HepG2 (cell line): ENCODE results near the gene SELENOI. TPM values are rescaled to one million over a fixed set of nuclear protein-coding genes. Genes with fewer than 3 reads are reported as not detected.
A peak's percentile ranks its signal among the peaks of the same experiment; 100 is the strongest.

Experiments
- ELF3 ChIP-seq: IDR thresholded peaks from 2 replicates; pipeline ENCODE4 v1.6.1; 2016; ENCODE audit warnings: missing genetic modification reagents, missing compliant biosample characterization
- IKZF1 ChIP-seq: fragments of 450-650 bp; IDR thresholded peaks from 2 replicates; pipeline ENCODE4 v1.7.1; 2016
- KAT7 ChIP-seq: IDR thresholded peaks from 2 replicates; pipeline ENCODE4 v1.6.1; 2018; ENCODE audit warnings: borderline replicate concordance, missing compliant biosample characterization
- KDM2A ChIP-seq: sonication (generic); formaldehyde crosslinking; IDR thresholded peaks from 2 replicates; pipeline ENCODE4 v1.4.0; 2020; ENCODE audit warnings: low read depth, missing genetic modification reagents, borderline replicate concordance
- KDM4B ChIP-seq: sonication (generic); formaldehyde crosslinking; IDR thresholded peaks from 2 replicates; pipeline ENCODE4 v1.4.0; 2020; ENCODE audit warnings: missing genetic modification reagents
- KLF11 ChIP-seq: IDR thresholded peaks from 2 replicates; pipeline ENCODE4 v1.6.1; 2016; ENCODE audit warnings: missing compliant biosample characterization
- MXI1 ChIP-seq: IDR thresholded peaks from 3 replicates; pipeline ENCODE4 v1.6.1; 2012; ENCODE audit warnings: low read depth, low read length, inconsistent platforms, borderline replicate concordance
- NFIC ChIP-seq: IDR thresholded peaks from 2 replicates; pipeline ENCODE4 v1.6.1; 2012; ENCODE audit warnings: mild to moderate bottlenecking, low read length, inconsistent platforms
- POLR2G ChIP-seq: fragments of 200-400 bp; formaldehyde crosslinking; IDR thresholded peaks from 2 replicates; pipeline ENCODE4 v1.6.1; 2018; ENCODE audit warnings: mild to moderate bottlenecking, low read depth, low read length, moderate library complexity
- RAD21 ChIP-seq: fragments of 450-650 bp; formaldehyde crosslinking; IDR thresholded peaks from 2 replicates; pipeline ENCODE4 v1.5.0; 2020; ENCODE audit warnings: mild to moderate bottlenecking
- RFXANK ChIP-seq: IDR thresholded peaks from 2 replicates; pipeline ENCODE4 v1.6.1; 2016
- STAG1 ChIP-seq: sonication (generic); formaldehyde crosslinking; IDR thresholded peaks from 2 replicates; pipeline ENCODE4 v1.4.0; 2020; ENCODE audit warnings: missing genetic modification reagents
- TBP ChIP-seq: sonication (generic); formaldehyde crosslinking; IDR thresholded peaks from 2 replicates; pipeline ENCODE4 v1.5.0; 2020; ENCODE audit warnings: missing genetic modification reagents
- YY1 ChIP-seq: IDR thresholded peaks from 2 replicates; pipeline ENCODE4 v1.6.1; 2011; ENCODE audit warnings: low read length, low read depth, moderate library complexity, mild to moderate bottlenecking; ENCODE audit not compliant: insufficient read depth, insufficient replicate concordance
- ZBTB7B ChIP-seq: sonication (generic); formaldehyde crosslinking; IDR thresholded peaks from 2 replicates; pipeline ENCODE4 v1.4.0; 2020; ENCODE audit warnings: missing genetic modification reagents
- ZFP1 ChIP-seq: IDR thresholded peaks from 2 replicates; pipeline ENCODE4 v1.6.1; 2016
- ZFP36L1 ChIP-seq: sonication (generic); formaldehyde crosslinking; IDR thresholded peaks from 2 replicates; pipeline ENCODE4 v1.8.0; 2022; ENCODE audit warnings: mild to moderate bottlenecking, missing genetic modification reagents, moderate library complexity
- ZFP36L2 ChIP-seq: sonication (generic); formaldehyde crosslinking; IDR thresholded peaks from 2 replicates; pipeline ENCODE4 v1.4.0; 2020; ENCODE audit warnings: missing genetic modification reagents
- ZMYM3 ChIP-seq: sonication (generic); formaldehyde crosslinking; IDR thresholded peaks from 2 replicates; pipeline ENCODE4 v1.5.1; 2020; ENCODE audit warnings: mild to moderate bottlenecking, missing genetic modification reagents
- ZNF143 ChIP-seq: sonication (generic); formaldehyde crosslinking; IDR thresholded peaks from 2 replicates; pipeline ENCODE4 v1.4.0; 2020; ENCODE audit warnings: missing genetic modification reagents
- ZNF761 ChIP-seq: sonication (generic); formaldehyde crosslinking; conservative IDR thresholded peaks from 2 replicates; pipeline ENCODE4 v1.4.0; 2020; ENCODE audit warnings: mild to moderate bottlenecking, missing genetic modification reagents
- polyA plus RNA-seq, 8 experiments: library from polyadenylated mRNA; depleted of rRNA in 3 of 8; stranded (reverse) in 7 of 8; unstranded in 1 of 8; fragments of >200 nt; fragmentation: Illumina TruSeq in 4 of 8; extraction: Trizol in 4 of 8; gene quantifications; 2 replicates each; pipeline versions ENCODE4 v1.2.1 to v1.2.3, GENCODE V29; 2011 to 2016; ENCODE audit warnings: low read depth in 4 of 8, missing spikeins in 1 of 8, mixed read lengths in 1 of 8; ENCODE audit not compliant: insufficient read depth in 1 of 8
- total RNA-seq, 5 experiments: library from RNA; depleted of rRNA; stranded (reverse); fragments of >200 nt; fragmentation: Illumina TruSeq; extraction: Trizol; gene quantifications; 2 replicates each; pipeline ENCODE4 v1.2.3, GENCODE V29; 2016; ENCODE audit warnings: low read depth in 1 of 5
- TF ChIP-seq, protein P1 (sequence below): sonication (generic); formaldehyde crosslinking; IDR thresholded peaks from 2 replicates; pipeline ENCODE4 v1.8.1; 2023; ENCODE audit warnings: mild to moderate bottlenecking, moderate library complexity, missing genetic modification reagents
- TF ChIP-seq, protein P2 (sequence below): sonication (generic); formaldehyde crosslinking; IDR thresholded peaks from 2 replicates; pipeline ENCODE4 v1.4.0; 2020; ENCODE audit warnings: missing genetic modification reagents, borderline replicate concordance
- TF ChIP-seq, protein P3 (sequence below): sonication (generic); formaldehyde crosslinking; IDR thresholded peaks from 2 replicates; pipeline ENCODE4 v1.5.0; 2020; ENCODE audit warnings: mild to moderate bottlenecking, missing genetic modification reagents, moderate library complexity
- TF ChIP-seq, protein P4 (sequence below): sonication (generic); formaldehyde crosslinking; conservative IDR thresholded peaks from 2 replicates; pipeline ENCODE4 v1.4.0; 2020; ENCODE audit warnings: mild to moderate bottlenecking, missing genetic modification reagents, moderate library complexity

SELENOI gene
- total and polyA plus RNA-seq, 2 of the 13 experiments (the other 11 are each of a cell fraction or from before 2014, with no cell fraction given): 27.7 to 60.3 TPM

DNA sequence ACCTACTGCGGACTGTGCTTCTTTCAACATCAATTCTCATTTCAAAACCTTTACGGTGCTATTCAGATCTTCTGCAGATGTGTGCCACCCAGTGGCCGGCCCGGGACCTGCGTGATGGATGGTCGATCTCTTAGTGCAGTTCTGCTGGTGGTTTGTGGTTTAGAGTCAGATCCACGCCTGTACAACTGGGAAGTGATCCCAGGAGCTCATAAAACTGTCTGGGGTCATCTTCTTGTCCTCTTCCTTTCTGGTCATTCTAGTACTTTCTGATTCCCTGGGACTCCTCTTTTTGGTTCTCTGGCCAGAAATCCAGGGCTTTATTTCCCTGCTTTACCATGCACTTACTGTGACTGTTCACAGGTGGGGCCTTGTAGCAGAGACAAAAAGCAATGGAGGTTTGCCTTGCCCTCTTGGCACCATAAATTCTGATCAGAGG, 15.8 kb upstream of the SELENOI start (continued):
- TF ChIP-seq ZBTB7B: 0 out of 2 replicates have a peak, but pooled peaks have one; percentile 41
- TF ChIP-seq MXI1: 0 out of 3 replicates have a peak, but pooled peaks have one; percentile 33
- peak; percentile 25 for TF ChIP-seq YY1
- 0 out of 2 replicates have a peak, but pooled peaks have one; percentile 43 for TF ChIP-seq KLF11 (CRISPR knock-in tag)
- peak; percentile 9; the same call in 1 of the 2 replicates for TF ChIP-seq ZMYM3 (CRISPR knock-in tag)
- TF ChIP-seq ZNF761 (CRISPR knock-in tag): no peak
- TF ChIP-seq RAD21 (CRISPR knock-in tag): peak; percentile 82
- peak; percentile 74; the same call in 1 of the 2 replicates for TF ChIP-seq KDM2A (CRISPR knock-in tag)
- 0 out of 2 replicates have a peak, but pooled peaks have one; percentile 28 for TF ChIP-seq ZFP1 (CRISPR knock-in tag)
- TF ChIP-seq, protein P1, sequence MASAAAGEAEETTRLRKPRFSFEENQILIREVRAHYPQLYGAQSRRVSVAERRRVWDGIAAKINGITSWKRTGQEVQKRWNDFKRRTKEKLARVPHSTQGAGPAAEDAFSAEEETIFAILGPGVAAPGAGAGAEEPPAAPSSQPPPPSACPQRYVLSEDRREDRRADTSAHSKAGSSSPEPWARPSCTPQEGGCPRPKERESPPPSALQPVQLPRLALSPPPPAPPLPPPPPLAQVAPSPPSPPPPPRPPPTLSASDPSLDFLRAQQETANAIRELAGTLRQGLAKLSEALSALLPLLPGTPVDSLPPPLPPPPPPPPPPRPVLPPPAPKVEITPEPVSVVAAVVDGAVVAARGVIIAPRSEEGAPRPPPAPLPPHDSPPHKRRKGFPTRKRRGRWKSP (CRISPR knock-in tag): 0 out of 2 replicates have a peak, but pooled peaks have one; percentile 19
- 0 out of 2 replicates have a peak, but pooled peaks have one; percentile 60 for TF ChIP-seq ZFP36L2
- TF ChIP-seq POLR2G: no peak
- TF ChIP-seq, protein P2, sequence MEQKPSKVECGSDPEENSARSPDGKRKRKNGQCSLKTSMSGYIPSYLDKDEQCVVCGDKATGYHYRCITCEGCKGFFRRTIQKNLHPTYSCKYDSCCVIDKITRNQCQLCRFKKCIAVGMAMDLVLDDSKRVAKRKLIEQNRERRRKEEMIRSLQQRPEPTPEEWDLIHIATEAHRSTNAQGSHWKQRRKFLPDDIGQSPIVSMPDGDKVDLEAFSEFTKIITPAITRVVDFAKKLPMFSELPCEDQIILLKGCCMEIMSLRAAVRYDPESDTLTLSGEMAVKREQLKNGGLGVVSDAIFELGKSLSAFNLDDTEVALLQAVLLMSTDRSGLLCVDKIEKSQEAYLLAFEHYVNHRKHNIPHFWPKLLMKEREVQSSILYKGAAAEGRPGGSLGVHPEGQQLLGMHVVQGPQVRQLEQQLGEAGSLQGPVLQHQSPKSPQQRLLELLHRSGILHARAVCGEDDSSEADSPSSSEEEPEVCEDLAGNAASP (CRISPR knock-in tag): peak; percentile 53; the same call in 1 of the 2 replicates
- no peak for TF ChIP-seq RFXANK (CRISPR knock-in tag)
- 0 out of 2 replicates have a peak, but pooled peaks have one; percentile 48 for TF ChIP-seq ELF3 (CRISPR knock-in tag)
- TF ChIP-seq, protein P3, sequence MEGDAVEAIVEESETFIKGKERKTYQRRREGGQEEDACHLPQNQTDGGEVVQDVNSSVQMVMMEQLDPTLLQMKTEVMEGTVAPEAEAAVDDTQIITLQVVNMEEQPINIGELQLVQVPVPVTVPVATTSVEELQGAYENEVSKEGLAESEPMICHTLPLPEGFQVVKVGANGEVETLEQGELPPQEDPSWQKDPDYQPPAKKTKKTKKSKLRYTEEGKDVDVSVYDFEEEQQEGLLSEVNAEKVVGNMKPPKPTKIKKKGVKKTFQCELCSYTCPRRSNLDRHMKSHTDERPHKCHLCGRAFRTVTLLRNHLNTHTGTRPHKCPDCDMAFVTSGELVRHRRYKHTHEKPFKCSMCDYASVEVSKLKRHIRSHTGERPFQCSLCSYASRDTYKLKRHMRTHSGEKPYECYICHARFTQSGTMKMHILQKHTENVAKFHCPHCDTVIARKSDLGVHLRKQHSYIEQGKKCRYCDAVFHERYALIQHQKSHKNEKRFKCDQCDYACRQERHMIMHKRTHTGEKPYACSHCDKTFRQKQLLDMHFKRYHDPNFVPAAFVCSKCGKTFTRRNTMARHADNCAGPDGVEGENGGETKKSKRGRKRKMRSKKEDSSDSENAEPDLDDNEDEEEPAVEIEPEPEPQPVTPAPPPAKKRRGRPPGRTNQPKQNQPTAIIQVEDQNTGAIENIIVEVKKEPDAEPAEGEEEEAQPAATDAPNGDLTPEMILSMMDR (CRISPR knock-in tag): peak; percentile 92
- TF ChIP-seq, protein P4, sequence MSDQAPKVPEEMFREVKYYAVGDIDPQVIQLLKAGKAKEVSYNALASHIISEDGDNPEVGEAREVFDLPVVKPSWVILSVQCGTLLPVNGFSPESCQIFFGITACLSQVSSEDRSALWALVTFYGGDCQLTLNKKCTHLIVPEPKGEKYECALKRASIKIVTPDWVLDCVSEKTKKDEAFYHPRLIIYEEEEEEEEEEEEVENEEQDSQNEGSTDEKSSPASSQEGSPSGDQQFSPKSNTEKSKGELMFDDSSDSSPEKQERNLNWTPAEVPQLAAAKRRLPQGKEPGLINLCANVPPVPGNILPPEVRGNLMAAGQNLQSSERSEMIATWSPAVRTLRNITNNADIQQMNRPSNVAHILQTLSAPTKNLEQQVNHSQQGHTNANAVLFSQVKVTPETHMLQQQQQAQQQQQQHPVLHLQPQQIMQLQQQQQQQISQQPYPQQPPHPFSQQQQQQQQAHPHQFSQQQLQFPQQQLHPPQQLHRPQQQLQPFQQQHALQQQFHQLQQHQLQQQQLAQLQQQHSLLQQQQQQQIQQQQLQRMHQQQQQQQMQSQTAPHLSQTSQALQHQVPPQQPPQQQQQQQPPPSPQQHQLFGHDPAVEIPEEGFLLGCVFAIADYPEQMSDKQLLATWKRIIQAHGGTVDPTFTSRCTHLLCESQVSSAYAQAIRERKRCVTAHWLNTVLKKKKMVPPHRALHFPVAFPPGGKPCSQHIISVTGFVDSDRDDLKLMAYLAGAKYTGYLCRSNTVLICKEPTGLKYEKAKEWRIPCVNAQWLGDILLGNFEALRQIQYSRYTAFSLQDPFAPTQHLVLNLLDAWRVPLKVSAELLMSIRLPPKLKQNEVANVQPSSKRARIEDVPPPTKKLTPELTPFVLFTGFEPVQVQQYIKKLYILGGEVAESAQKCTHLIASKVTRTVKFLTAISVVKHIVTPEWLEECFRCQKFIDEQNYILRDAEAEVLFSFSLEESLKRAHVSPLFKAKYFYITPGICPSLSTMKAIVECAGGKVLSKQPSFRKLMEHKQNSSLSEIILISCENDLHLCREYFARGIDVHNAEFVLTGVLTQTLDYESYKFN: 0 out of 2 replicates have a peak, but pooled peaks have one; percentile 13
- TF ChIP-seq STAG1: peak; percentile 87
- TF ChIP-seq KDM4B (CRISPR knock-in tag): peak; percentile 69; the same call in 1 of the 2 replicates
- no peak for TF ChIP-seq NFIC
- TF ChIP-seq ZFP36L1 (CRISPR knock-in tag): 0 out of 2 replicates have a peak, but pooled peaks have one; percentile 46
- TF ChIP-seq KAT7: 0 out of 2 replicates have a peak, but pooled peaks have one; percentile 59
- TF ChIP-seq IKZF1: no peak
- TF ChIP-seq TBP: no peak
- TF ChIP-seq ZNF143: no peak
